Activated T-helper 17 cell treated with anti-CD3 and anti-CD28 coated beads, Interleukin-2, amount 50 U/mL, for 72 hours (primary cell): ENCODE results near the gene LRAT. TPM values are rescaled to one million over a fixed set of nuclear protein-coding genes. Genes with fewer than 3 reads are reported as not detected.

Experiments used
- ATAC-seq: fragments of 150-1000 bp; cut with Tn5 transposase; replicated peaks from 2 replicates; pipeline ENCODE4 v1.10.0; 2021; ENCODE audit warnings: mild to moderate bottlenecking, moderate library complexity
- H3K27ac Mint-ChIP-seq: one replicate; pipeline ENCODE4 v1.8.0; 2022; ENCODE audit warnings: mixed read lengths
- H3K27me3 Mint-ChIP-seq: one replicate; pipeline ENCODE4 v1.8.0; 2022; ENCODE audit warnings: mixed read lengths
- H3K36me3 Mint-ChIP-seq: one replicate; pipeline ENCODE4 v1.8.0; 2022; ENCODE audit warnings: low read depth, mild to moderate bottlenecking, mixed read lengths
- H3K4me1 Mint-ChIP-seq: one replicate; pipeline ENCODE4 v1.8.0; 2022; ENCODE audit warnings: mixed read lengths
- H3K4me3 Mint-ChIP-seq: one replicate; pipeline ENCODE4 v1.8.0; 2022; ENCODE audit warnings: mild to moderate bottlenecking, mixed read lengths
- H3K9me3 Mint-ChIP-seq: one replicate; pipeline ENCODE4 v1.8.0; 2022; ENCODE audit warnings: mixed read lengths
- total RNA-seq, 2 donors: library from RNA; stranded (reverse); gene quantifications; one replicate each; pipeline ENCODE4 v1.2.3, GENCODE V29; 2022

The LRAT gene
- total RNA-seq, 2 donors from 2014 or later, result not detected

GRCh38 chr4:154739111-154739510 is 4.7 kb upstream of the LRAT start:
- no peak for ATAC-seq
- Mint-ChIP-seq H3K4me1 (no peaks in the 10 kb centered on the region), H3K27me3 (peaks cover 25% of the 10 kb centered on the region), H3K36me3 (peaks cover 3% of the 10 kb centered on the region), H3K9me3 (no peaks in the 10 kb centered on the region), H3K4me3 (no peak overlapping the region), H3K27ac (no peak overlapping the region)

- peaks cover 6% of the 10 kb centered on the region for H3K36me3 Mint-ChIP-seq
- peaks cover 32% of the 10 kb centered on the region for H3K27me3 Mint-ChIP-seq
- H3K9me3 Mint-ChIP-seq, result no peaks in the 10 kb centered on the region
- H3K4me3 Mint-ChIP-seq, result no peak overlapping the region
- no peak overlapping the region for H3K27ac Mint-ChIP-seq
- ATAC-seq, result no peak
- no peaks in the 10 kb centered on the region for H3K4me1 Mint-ChIP-seq
These were observed 3.3 kb upstream of the LRAT start for GRCh38 chr4:154740462-154740861.

- H3K9me3 Mint-ChIP-seq, result no peaks in the 10 kb centered on the region
- H3K4me3 Mint-ChIP-seq, result no peak overlapping the region
- ATAC-seq, result no peak
- H3K36me3 Mint-ChIP-seq, result peaks cover 6% of the 10 kb centered on the region
- no peak overlapping the region for H3K27ac Mint-ChIP-seq
- H3K27me3 Mint-ChIP-seq, result peaks cover 38% of the 10 kb centered on the region
- no peaks in the 10 kb centered on the region for H3K4me1 Mint-ChIP-seq
These were observed 2.6 kb upstream of the LRAT start for GRCh38 chr4:154741131-154741665.

GRCh38 chr4:154741922-154742850 is 1.6 kb upstream of the LRAT start:
- Mint-ChIP-seq H3K9me3 (no peaks in the 10 kb centered on the region), H3K27ac (no peak overlapping the region), H3K4me1 (no peaks in the 10 kb centered on the region), H3K27me3 (peaks cover 47% of the 10 kb centered on the region), H3K4me3 (peak overlapping the region; percentile 30), H3K36me3 (peaks cover 6% of the 10 kb centered on the region)
- ATAC-seq, result no peak

- H3K36me3 Mint-ChIP-seq, result peaks cover 6% of the 10 kb centered on the region
- H3K4me3 Mint-ChIP-seq, result peak overlapping the region; percentile 79
- no peaks in the 10 kb centered on the region for H3K4me1 Mint-ChIP-seq
- H3K9me3 Mint-ChIP-seq, result no peaks in the 10 kb centered on the region
- ATAC-seq, result no peak
- peaks cover 61% of the 10 kb centered on the region for H3K27me3 Mint-ChIP-seq
- H3K27ac Mint-ChIP-seq, result no peak overlapping the region
These were observed 634 bp downstream of the LRAT start for GRCh38 chr4:154744341-154744926.

GRCh38 chr4:154757713-154758112 is 13.9 kb downstream of the LRAT start:
- Mint-ChIP-seq H3K4me1 (no peaks in the 10 kb centered on the region), H3K27ac (no peak overlapping the region), H3K36me3 (no peaks in the 10 kb centered on the region), H3K9me3 (no peaks in the 10 kb centered on the region), H3K4me3 (no peak overlapping the region), H3K27me3 (peaks cover 9% of the 10 kb centered on the region)
- no peak for ATAC-seq

- no peaks in the 10 kb centered on the region for H3K4me1 Mint-ChIP-seq
- H3K36me3 Mint-ChIP-seq, result no peaks in the 10 kb centered on the region
- ATAC-seq, result no peak
- H3K4me3 Mint-ChIP-seq, result no peak overlapping the region
- H3K9me3 Mint-ChIP-seq, result no peaks in the 10 kb centered on the region
- H3K27ac Mint-ChIP-seq, result no peak overlapping the region
- H3K27me3 Mint-ChIP-seq, result peaks cover 14% of the 10 kb centered on the region
These were observed 17.1 kb downstream of the LRAT start for GRCh38 chr4:154760895-154761294.

GRCh38 chr4:154778264-154778663 is 34.5 kb downstream of the LRAT start:
- H3K4me1 Mint-ChIP-seq, result no peaks in the 10 kb centered on the region
- peaks cover 22% of the 10 kb centered on the region for H3K27me3 Mint-ChIP-seq

GRCh38 chr4:154779362-154779947 is 35.7 kb downstream of the LRAT start:
- Mint-ChIP-seq H3K27ac (no peak overlapping the region), H3K4me1 (no peaks in the 10 kb centered on the region), H3K9me3 (no peaks in the 10 kb centered on the region)

More at GRCh38 chr4:154778264-154778663, 34.5 kb downstream of the LRAT start:
- no peak for ATAC-seq
- H3K9me3 Mint-ChIP-seq, result no peaks in the 10 kb centered on the region
- no peak overlapping the region for H3K4me3 Mint-ChIP-seq
- H3K36me3 Mint-ChIP-seq, result no peaks in the 10 kb centered on the region
- H3K27ac Mint-ChIP-seq, result no peak overlapping the region

GRCh38 chr4:154781126-154781982 is 37.6 kb downstream of the LRAT start, which contains the start of gene RBM46:
Gene RBM46, plus strand, starts transcription at chr4:154781272. Its CDS starts 15,481 bp downstream, at chr4:154796753.
- no peak for ATAC-seq
- H3K27ac Mint-ChIP-seq, result no peak within 1 kb of the TSS
- no peaks in the 10 kb centered on the region for H3K4me1 Mint-ChIP-seq
- H3K27me3 Mint-ChIP-seq, result peaks cover 21% of the 10 kb centered on the region
- H3K9me3 Mint-ChIP-seq, result no peaks in the 10 kb centered on the region
- H3K4me3 Mint-ChIP-seq, result no peak within 1 kb of the TSS
- H3K36me3 Mint-ChIP-seq, result no peaks in the 10 kb centered on the region

More at GRCh38 chr4:154779362-154779947, 35.7 kb downstream of the LRAT start:
- ATAC-seq, result no peak
- H3K4me3 Mint-ChIP-seq, result no peak overlapping the region
- H3K36me3 Mint-ChIP-seq, result no peaks in the 10 kb centered on the region
- peaks cover 24% of the 10 kb centered on the region for H3K27me3 Mint-ChIP-seq

- no peaks in the 10 kb centered on the region for H3K36me3 Mint-ChIP-seq
- no peak overlapping the region for H3K27ac Mint-ChIP-seq
- H3K9me3 Mint-ChIP-seq, result no peaks in the 10 kb centered on the region
- no peak overlapping the region for H3K4me3 Mint-ChIP-seq
- peaks cover 19% of the 10 kb centered on the region for H3K27me3 Mint-ChIP-seq
- H3K4me1 Mint-ChIP-seq, result no peaks in the 10 kb centered on the region
- ATAC-seq, result no peak
These were observed 38.1 kb downstream of the LRAT start for GRCh38 chr4:154781983-154782293.
